Measurements from ENCODE around the gene SPTBN5.

The SPTBN5 gene

GRCh38 chr15:41905036-41905793, 11.4 kb upstream of the SPTBN5 start:
- TF ChIP-seq, protein P1, sequence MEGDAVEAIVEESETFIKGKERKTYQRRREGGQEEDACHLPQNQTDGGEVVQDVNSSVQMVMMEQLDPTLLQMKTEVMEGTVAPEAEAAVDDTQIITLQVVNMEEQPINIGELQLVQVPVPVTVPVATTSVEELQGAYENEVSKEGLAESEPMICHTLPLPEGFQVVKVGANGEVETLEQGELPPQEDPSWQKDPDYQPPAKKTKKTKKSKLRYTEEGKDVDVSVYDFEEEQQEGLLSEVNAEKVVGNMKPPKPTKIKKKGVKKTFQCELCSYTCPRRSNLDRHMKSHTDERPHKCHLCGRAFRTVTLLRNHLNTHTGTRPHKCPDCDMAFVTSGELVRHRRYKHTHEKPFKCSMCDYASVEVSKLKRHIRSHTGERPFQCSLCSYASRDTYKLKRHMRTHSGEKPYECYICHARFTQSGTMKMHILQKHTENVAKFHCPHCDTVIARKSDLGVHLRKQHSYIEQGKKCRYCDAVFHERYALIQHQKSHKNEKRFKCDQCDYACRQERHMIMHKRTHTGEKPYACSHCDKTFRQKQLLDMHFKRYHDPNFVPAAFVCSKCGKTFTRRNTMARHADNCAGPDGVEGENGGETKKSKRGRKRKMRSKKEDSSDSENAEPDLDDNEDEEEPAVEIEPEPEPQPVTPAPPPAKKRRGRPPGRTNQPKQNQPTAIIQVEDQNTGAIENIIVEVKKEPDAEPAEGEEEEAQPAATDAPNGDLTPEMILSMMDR (IDR thresholded peaks at IDR 0.05; ENCODE audit: control insufficient read depth, extremely low read depth, insufficient read depth), result no peak
- H3K4me3 ChIP-seq (ENCODE audit: low read depth, low read length), result no peak overlapping the region
- no peak for DNase-seq (ENCODE audit: low read depth)

DNA sequence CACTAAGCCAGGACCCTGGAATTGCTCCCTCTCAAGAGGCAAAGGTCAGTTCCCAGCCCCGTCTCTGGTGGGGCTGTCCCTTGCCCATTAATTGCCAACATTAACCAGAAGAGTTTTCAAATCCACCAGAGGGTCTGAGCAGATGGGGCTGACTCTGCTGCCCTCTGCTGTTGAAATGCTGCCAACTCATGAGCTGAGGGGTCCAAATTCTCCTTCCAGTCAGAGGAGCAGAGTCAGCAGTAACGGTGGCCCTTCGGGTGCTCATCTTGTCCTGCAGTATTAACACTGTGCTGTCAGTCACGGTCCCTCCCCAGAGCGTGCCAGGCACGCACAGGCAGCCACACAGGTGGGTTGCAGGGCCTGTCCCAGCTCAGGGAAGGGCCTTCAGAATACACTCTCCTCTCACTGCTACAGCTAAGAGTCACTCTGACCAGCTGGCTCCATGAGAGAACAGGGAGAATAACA, 10.7 kb upstream of the SPTBN5 start:
- H3K4me3 ChIP-seq (ENCODE audit: low read depth, low read length), result no peak overlapping the region
- no peak for DNase-seq (ENCODE audit: low read depth)
- TF ChIP-seq, protein P1 (IDR thresholded peaks at IDR 0.05; ENCODE audit: control insufficient read depth, extremely low read depth, insufficient read depth), result peak; percentile 76

DNA sequence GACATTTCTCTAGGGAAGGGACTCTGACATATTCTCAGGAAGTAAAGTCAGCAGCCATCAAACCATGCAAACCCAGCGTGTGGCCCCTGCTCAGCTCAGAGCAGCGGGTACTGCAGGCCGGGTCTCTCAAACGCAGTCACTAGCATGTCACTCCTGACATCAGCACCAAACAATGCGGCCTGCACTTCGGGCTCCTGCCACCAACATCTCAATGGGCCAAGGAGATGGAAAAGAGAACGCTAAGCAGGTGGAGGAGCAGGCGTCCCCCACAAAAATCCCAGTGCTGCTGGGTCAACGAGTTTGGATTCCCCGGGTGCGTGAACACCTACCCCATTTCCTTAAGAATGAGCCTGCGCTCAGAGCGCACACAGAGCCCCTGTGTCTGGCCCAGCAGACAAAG, 9.9 kb upstream of the SPTBN5 start:
- no peak overlapping the region for H3K4me3 ChIP-seq (ENCODE audit: low read depth, low read length)
- no peak for DNase-seq (ENCODE audit: low read depth)
- TF ChIP-seq, protein P1 (IDR thresholded peaks at IDR 0.05; ENCODE audit: control insufficient read depth, extremely low read depth, insufficient read depth), result no peak

- H3K4me3 ChIP-seq (ENCODE audit: low read depth, low read length), result no peak overlapping the region
- DNase-seq (ENCODE audit: low read depth), result no peak
- TF ChIP-seq, protein P1 (IDR thresholded peaks at IDR 0.05; ENCODE audit: control insufficient read depth, extremely low read depth, insufficient read depth), result no peak
Measured at GRCh38 chr15:41901431-41901830, 7.6 kb upstream of the SPTBN5 start.

- DNase-seq (ENCODE audit: low read depth), result no peak
- TF ChIP-seq, protein P1 (IDR thresholded peaks at IDR 0.05; ENCODE audit: control insufficient read depth, extremely low read depth, insufficient read depth), result no peak
- no peak overlapping the region for H3K4me3 ChIP-seq (ENCODE audit: low read depth, low read length)
Measured at GRCh38 chr15:41900526-41901380, 6.9 kb upstream of the SPTBN5 start.

- TF ChIP-seq, protein P1 (IDR thresholded peaks at IDR 0.05; ENCODE audit: control insufficient read depth, extremely low read depth, insufficient read depth), result no peak
- H3K4me3 ChIP-seq (ENCODE audit: low read depth, low read length), result no peak overlapping the region
- DNase-seq (ENCODE audit: low read depth), result no peak
Measured at GRCh38 chr15:41899854-41900442, 6.1 kb upstream of the SPTBN5 start.
